B cell (primary cell): ENCODE results near the gene TOMM5. TPM values are rescaled to one million over a fixed set of nuclear protein-coding genes. Genes with fewer than 3 reads are reported as not detected.

ENCODE experiments used
- ATAC-seq: fragments of 200-7000 bp; cut with Tn5 transposase; one replicate; pipeline ENCODE4 v1.10.0; 2021; ENCODE audit warnings: low read depth, mild to moderate bottlenecking, moderate number of reproducible peaks, moderate library complexity
- CTCF ChIA-PET: fragments of 350-600 bp; sonication (Branson Sonifier 250); formaldehyde crosslinking; loops from one replicate; lab custom pipeline; 2021; ENCODE audit warnings: antibody characterized with exemption, inconsistent platforms; lab: Charles Lee
- POLR2A ChIA-PET: fragments of 350-600 bp; sonication (Branson Sonifier 250); formaldehyde crosslinking; loops from one replicate; lab custom pipeline; 2021; ENCODE audit warnings: antibody characterized with exemption; lab: Charles Lee
- DNase-seq: peaks from one replicate; pipeline ENCODE4 v3.0.0; 2013
- H2AFZ ChIP-seq: 2 replicates; pipeline ENCODE4 v1.6.1; 2012; ENCODE audit warnings: mild to moderate bottlenecking, low read depth, low read length; ENCODE audit not compliant: insufficient read depth, poor library complexity, severe bottlenecking
- H3K27ac ChIP-seq, 2 donors: 1 replicate in 1 of 2; 2 replicates in 1 of 2; pipeline ENCODE4 v1.5.1; 2012 to 2013; ENCODE audit warnings: low read length in 2 of 2, mild to moderate bottlenecking in 2 of 2, moderate library complexity in 1 of 2
- H3K27me3 ChIP-seq, 4 experiments: fragments of 200-600 bp in 1 of 4; sonication (generic) in 1 of 4; replicated peaks in 1 of 4; 1 replicate in 2 of 4; 2 replicates in 2 of 4; pipeline versions ENCODE4 v1.6.1 to v1.7.0; 2013 to 2016; ENCODE audit warnings: low read length in 3 of 4, mild to moderate bottlenecking in 2 of 4, mixed read lengths in 1 of 4, moderate library complexity in 1 of 4; ENCODE audit not compliant: insufficient read depth in 4 of 4, control insufficient read depth in 3 of 4; ENCODE audit errors: control extremely low read depth in 1 of 4
- H3K36me3 ChIP-seq, 2 experiments: replicated peaks in 1 of 2; 1 replicate in 1 of 2; 2 replicates in 1 of 2; pipeline versions ENCODE4 v1.6.1 to v1.7.1; 2013; ENCODE audit warnings: low read length in 1 of 2; ENCODE audit not compliant: insufficient read depth in 2 of 2, control insufficient read depth in 1 of 2; ENCODE audit errors: control extremely low read depth in 1 of 2, extremely low read depth in 1 of 2
- H3K4me1 ChIP-seq, 2 donors: fragments of 200-600 bp in 1 of 2; sonication (generic) in 1 of 2; 1 replicate in 1 of 2; 2 replicates in 1 of 2; pipeline versions ENCODE4 v1.5.1 to v1.6.1; 2013 to 2017; ENCODE audit warnings: low read length in 2 of 2; ENCODE audit not compliant: control insufficient read depth in 2 of 2, insufficient read depth in 2 of 2
- H3K4me2 ChIP-seq: replicated peaks from 2 replicates; pipeline ENCODE3; 2012; ENCODE audit warnings: mild to moderate bottlenecking, low read depth, low read length; ENCODE audit not compliant: poor library complexity, severe bottlenecking
- H3K4me3 ChIP-seq, 5 experiments: fragments of 200-600 bp in 1 of 5; sonication (generic) in 1 of 5; 1 replicate in 3 of 5; 2 replicates in 2 of 5; pipeline versions ENCODE4 v1.5.1 to v1.7.0; 2011 to 2016; ENCODE audit warnings: low read length in 4 of 5, mild to moderate bottlenecking in 4 of 5, low read depth in 2 of 5, control low read depth in 1 of 5, moderate library complexity in 1 of 5; ENCODE audit not compliant: insufficient read depth in 1 of 5; ENCODE audit errors: control extremely low read depth in 1 of 5, extremely low read depth in 1 of 5
- H3K79me2 ChIP-seq: fragments of 200-600 bp; sonication (generic); one replicate; pipeline ENCODE4 v1.6.0; 2016; ENCODE audit warnings: low read length; ENCODE audit not compliant: control insufficient read depth, insufficient read depth
- H3K9ac ChIP-seq: fragments of 200-600 bp; sonication (generic); 2 replicates; pipeline ENCODE4 v1.6.1; 2017; ENCODE audit warnings: mild to moderate bottlenecking, low read length, moderate library complexity
- H3K9me3 ChIP-seq, 3 donors: one replicate each; pipeline versions ENCODE4 v1.6.1 to v1.7.1; 2013; ENCODE audit warnings: low read length in 2 of 3; ENCODE audit not compliant: control insufficient read depth in 2 of 3, insufficient read depth in 1 of 3; ENCODE audit errors: control extremely low read depth in 1 of 3
- H4K20me1 ChIP-seq: 2 replicates; pipeline ENCODE4 v1.6.0; 2012; ENCODE audit warnings: mild to moderate bottlenecking, low read length; ENCODE audit not compliant: insufficient read depth, control insufficient read depth, poor library complexity, severe bottlenecking
- H3K27ac Mint-ChIP-seq: one replicate; pipeline ENCODE4 v1.8.0; 2021; ENCODE audit warnings: mixed read lengths
- H3K27me3 Mint-ChIP-seq: one replicate; pipeline ENCODE4 v1.8.0; 2021; ENCODE audit warnings: mixed read lengths
- H3K4me1 Mint-ChIP-seq: one replicate; pipeline ENCODE4 v1.8.0; 2021; ENCODE audit warnings: mixed read lengths
- H3K4me3 Mint-ChIP-seq: one replicate; pipeline ENCODE4 v1.8.0; 2021; ENCODE audit warnings: mixed read lengths
- H3K9me3 Mint-ChIP-seq: one replicate; pipeline ENCODE4 v1.8.0; 2022; ENCODE audit warnings: mixed read lengths; ENCODE audit not compliant: insufficient read depth
- CTCF ChIP-seq: fragments of 200-600 bp; IDR thresholded peaks from one replicate; pipeline ENCODE4 v1.8.0; 2022; ENCODE audit warnings: antibody characterized with exemption, mild to moderate bottlenecking
- EZH2 ChIP-seq: IDR thresholded peaks from 2 replicates; pipeline ENCODE4 v1.6.1; 2012; ENCODE audit warnings: borderline replicate concordance, low read depth, mild to moderate bottlenecking, moderate library complexity, low read length; ENCODE audit not compliant: insufficient read depth, poor library complexity, severe bottlenecking
- WGBS: methylation state at CpG from one replicate; pipeline ENCODE4 v1.1.5; 2013; ENCODE audit warnings: missing lambda C conversion rate; ENCODE audit not compliant: insufficient coverage; 5-methylcytosine and 5-hydroxymethylcytosine counted together
- intact Hi-C: fragments of 100-400 bp; cut with micrococcal nuclease; formaldehyde crosslinking; loops from one replicate; pipeline ENCODE4 v1.10.0; 2022
- polyA plus RNA-seq: library from polyadenylated mRNA; depleted of rRNA; stranded (reverse); fragments of >200 nt; gene quantifications from 2 replicates; pipeline ENCODE4 v1.2.3, GENCODE V29; 2012
- total RNA-seq, 2 donors: library from RNA; stranded (reverse); fragments of 120-200 nt in 1 of 2; gene quantifications; 1 replicate in 1 of 2; 2 replicates in 1 of 2; pipeline versions ENCODE4 v1.2.3 to v1.2.4, GENCODE V29; 2013 to 2022

Gene TOMM5
- total and polyA plus RNA-seq, 2 donors (not counting 1 experiment from before 2014, with no cell fraction given): 33.9 to 44.4 TPM

GRCh38 chr9:37619806-37620205 is 27.4 kb upstream of the TOMM5 start:
- 100% methylated on average over 2 of the region's 3 CpGs for WGBS
- Histone ChIP-seq H3K4me1 (no peaks in the 10 kb centered on the region), H3K79me2 (no peaks in the 10 kb centered on the region), H3K27me3 (no peaks in the 10 kb centered on the region), H2AFZ (no peak overlapping the region), H3K9ac (no peak overlapping the region), H3K36me3 (no peaks in the 10 kb centered on the region), H3K27ac (no peak overlapping the region), H4K20me1 (no peaks in the 10 kb centered on the region), H3K4me2 (no peak overlapping the region), H3K4me3 (no peak overlapping the region), H3K9me3 (no peaks in the 10 kb centered on the region)
- Mint-ChIP-seq H3K27ac (no peak overlapping the region), H3K4me1 (no peaks in the 10 kb centered on the region), H3K9me3 (no peaks in the 10 kb centered on the region), H3K4me3 (no peak overlapping the region), H3K27me3 (peaks cover 4% of the 10 kb centered on the region)
- intact Hi-C loops: no loop called here
- ChIA-PET POLR2A (no interaction called here), CTCF (no interaction called here)
- TF ChIP-seq CTCF: no peak
- no peak for ATAC-seq
- DNase-seq: no peak

GRCh38 chr9:37618817-37619216 is 26.4 kb upstream of the TOMM5 start:
- H3K27me3 Mint-ChIP-seq: peaks cover 8% of the 10 kb centered on the region
- H3K36me3 ChIP-seq: no peaks in the 10 kb centered on the region
- POLR2A ChIA-PET: no interaction called here
- H3K27me3 ChIP-seq: no peaks in the 10 kb centered on the region
- no peaks in the 10 kb centered on the region for H3K9me3 ChIP-seq
- H3K4me2 ChIP-seq: no peak overlapping the region
- H3K4me3 Mint-ChIP-seq: no peak overlapping the region
- no peak overlapping the region for H3K27ac ChIP-seq
- DNase-seq (no peak), ATAC-seq (no peak)
- H4K20me1 ChIP-seq: no peaks in the 10 kb centered on the region
- H2AFZ ChIP-seq: no peak overlapping the region
- H3K4me1 Mint-ChIP-seq: no peaks in the 10 kb centered on the region
- no peak overlapping the region for H3K9ac ChIP-seq
- CTCF ChIA-PET: no interaction called here
- WGBS: 95% methylated on average over 3 of the region's 4 CpGs
- H3K4me1 ChIP-seq: no peaks in the 10 kb centered on the region
- no peaks in the 10 kb centered on the region for H3K79me2 ChIP-seq
- no peak overlapping the region for H3K4me3 ChIP-seq
- intact Hi-C loops: no loop called here
- TF ChIP-seq EZH2 (no peak), CTCF (no peak)
- no peak overlapping the region for H3K27ac Mint-ChIP-seq
- no peaks in the 10 kb centered on the region for H3K9me3 Mint-ChIP-seq
